BE2C (cell line): ENCODE data around the gene MBTPS1.
"Not testable (repeated sequence)": the region's sequence is repeated elsewhere in the genome, so short reads cannot be mapped to it uniquely, and the experiment has no call there.

Experiments used
- DNase-seq: peaks from one replicate; pipeline ENCODE4 v3.0.0-alpha.2; 2020
- H3K27me3 ChIP-seq: fragments of 250-450 bp; sonication (Bioruptor Pico); 2 replicates; pipeline ENCODE4 v1.5.1; 2020; ENCODE audit warnings: mild to moderate bottlenecking
- H3K36me3 ChIP-seq: fragments of 250-450 bp; sonication (Bioruptor Pico); 2 replicates; pipeline ENCODE4 v1.5.1; 2020; ENCODE audit warnings: mild to moderate bottlenecking
- H3K4me1 ChIP-seq: fragments of 250-450 bp; sonication (Bioruptor Pico); 2 replicates; pipeline ENCODE4 v1.5.1; 2020
- H3K4me3 ChIP-seq: 2 replicates; pipeline ENCODE4 v1.5.1; 2011; ENCODE audit warnings: low read depth, low read length
- H3K9me3 ChIP-seq: fragments of 250-450 bp; sonication (Bioruptor Pico); 2 replicates; pipeline ENCODE4 v1.5.1; 2020
- TF ChIP-seq, protein P1 (sequence below): IDR thresholded peaks from 2 replicates; pipeline ENCODE4 v1.5.1; 2012; ENCODE audit warnings: mild to moderate bottlenecking, low read depth, low read length

The MBTPS1 gene

DNA sequence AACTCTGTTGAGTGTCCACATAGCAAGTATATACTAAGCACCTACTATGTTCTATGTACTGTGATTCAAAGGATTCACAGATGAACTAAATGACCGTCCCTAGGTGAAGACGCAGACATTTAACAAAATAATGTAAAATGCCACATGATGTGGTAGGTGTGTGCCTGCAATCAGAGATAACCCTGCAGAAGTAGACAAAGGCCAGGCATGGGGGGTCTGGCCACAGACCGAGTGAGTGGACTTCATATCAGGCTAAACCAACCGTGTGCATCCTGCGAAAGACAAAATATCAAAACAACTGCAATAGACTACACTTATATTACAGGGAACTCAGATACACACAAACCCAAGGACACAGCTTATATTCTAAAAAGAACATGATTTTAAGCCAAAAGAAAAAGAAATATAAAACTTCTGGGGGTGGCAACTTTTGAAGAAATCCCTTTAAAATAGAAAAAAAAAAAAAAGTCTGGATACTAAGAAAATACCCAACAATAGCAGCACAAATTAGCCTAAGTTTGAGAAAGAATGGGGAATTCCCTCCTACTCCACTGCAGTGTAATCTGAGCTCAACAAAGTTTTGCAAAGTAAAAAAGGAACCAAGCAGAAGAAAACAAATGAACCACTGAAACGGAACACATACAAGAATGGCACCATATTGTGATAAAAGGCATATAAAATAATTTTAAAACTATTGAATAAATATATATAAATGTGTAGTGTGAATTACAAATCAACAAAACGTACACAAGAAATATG, 16.0 kb upstream of the MBTPS1 start:
- DNase-seq, result no peak
- H3K4me1 ChIP-seq, result no peaks in the 10 kb centered on the region
- H3K9me3 ChIP-seq, result no peaks in the 10 kb centered on the region
- no peak overlapping the region for H3K4me3 ChIP-seq
- no peaks in the 10 kb centered on the region; the same call in 1 of the 2 replicates for H3K36me3 ChIP-seq
- TF ChIP-seq, protein P1, sequence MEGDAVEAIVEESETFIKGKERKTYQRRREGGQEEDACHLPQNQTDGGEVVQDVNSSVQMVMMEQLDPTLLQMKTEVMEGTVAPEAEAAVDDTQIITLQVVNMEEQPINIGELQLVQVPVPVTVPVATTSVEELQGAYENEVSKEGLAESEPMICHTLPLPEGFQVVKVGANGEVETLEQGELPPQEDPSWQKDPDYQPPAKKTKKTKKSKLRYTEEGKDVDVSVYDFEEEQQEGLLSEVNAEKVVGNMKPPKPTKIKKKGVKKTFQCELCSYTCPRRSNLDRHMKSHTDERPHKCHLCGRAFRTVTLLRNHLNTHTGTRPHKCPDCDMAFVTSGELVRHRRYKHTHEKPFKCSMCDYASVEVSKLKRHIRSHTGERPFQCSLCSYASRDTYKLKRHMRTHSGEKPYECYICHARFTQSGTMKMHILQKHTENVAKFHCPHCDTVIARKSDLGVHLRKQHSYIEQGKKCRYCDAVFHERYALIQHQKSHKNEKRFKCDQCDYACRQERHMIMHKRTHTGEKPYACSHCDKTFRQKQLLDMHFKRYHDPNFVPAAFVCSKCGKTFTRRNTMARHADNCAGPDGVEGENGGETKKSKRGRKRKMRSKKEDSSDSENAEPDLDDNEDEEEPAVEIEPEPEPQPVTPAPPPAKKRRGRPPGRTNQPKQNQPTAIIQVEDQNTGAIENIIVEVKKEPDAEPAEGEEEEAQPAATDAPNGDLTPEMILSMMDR, result no peak
- H3K27me3 ChIP-seq, result no peaks in the 10 kb centered on the region

DNA sequence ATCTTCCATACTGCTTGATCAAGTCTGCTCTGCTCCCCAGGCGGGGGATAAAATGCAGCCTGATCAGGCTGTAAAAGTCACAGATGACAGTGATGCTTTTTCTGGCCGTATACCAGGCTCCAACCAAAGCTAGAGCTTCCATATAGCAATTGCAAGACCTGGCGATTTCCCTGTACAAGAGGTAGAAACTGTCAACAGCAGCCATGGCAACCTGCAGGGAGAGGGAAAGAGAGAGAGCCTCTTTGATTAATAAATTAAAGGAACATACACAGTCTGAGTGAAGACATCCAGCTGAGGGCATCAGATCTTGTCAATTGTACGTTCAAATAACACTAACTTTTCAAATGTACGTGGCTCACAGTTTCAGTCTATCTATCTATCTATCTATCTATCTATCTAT, 14.4 kb upstream of the MBTPS1 start:
- H3K4me1 ChIP-seq, result no peaks in the 10 kb centered on the region
- no peak overlapping the region for H3K4me3 ChIP-seq
- no peaks in the 10 kb centered on the region for H3K9me3 ChIP-seq
- TF ChIP-seq, protein P1, result no peak
- no peaks in the 10 kb centered on the region; the same call in 1 of the 2 replicates for H3K36me3 ChIP-seq
- DNase-seq, result no peak
- no peaks in the 10 kb centered on the region for H3K27me3 ChIP-seq

DNA sequence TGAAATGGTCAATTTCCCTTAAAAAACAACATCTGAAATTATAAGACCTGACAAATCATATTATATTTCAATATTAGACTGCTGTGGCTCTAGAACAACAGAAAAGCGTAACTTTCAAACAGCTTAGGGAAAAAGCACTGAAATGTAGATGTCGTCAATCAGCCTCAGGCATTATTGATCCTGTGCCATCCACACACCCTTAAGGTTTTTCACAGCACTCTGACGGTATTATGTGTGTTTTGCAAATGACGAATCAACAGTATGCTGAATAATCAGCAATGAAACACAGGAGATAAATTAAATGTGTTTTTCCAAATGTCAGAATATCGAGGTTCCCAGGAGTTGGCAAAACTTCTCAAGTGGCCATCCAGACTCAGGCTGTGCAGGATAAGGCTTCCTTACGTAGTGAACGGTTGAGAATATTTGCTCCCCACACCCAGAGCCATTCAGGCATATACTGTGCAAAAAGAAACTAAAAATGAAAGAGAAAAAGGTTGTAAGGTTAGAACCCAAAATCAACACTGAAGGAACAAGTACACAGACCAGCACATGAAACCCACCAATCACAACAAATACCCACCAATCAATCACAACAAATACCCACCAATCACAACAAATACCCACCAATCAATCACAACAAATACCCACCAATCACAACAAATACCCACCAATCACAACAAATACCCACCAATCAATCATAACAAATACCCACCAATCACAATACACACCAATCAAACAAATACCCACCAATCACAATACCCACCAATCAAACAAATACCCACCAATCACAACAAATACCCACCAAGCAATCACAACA, 7.7 kb upstream of the MBTPS1 start:
- H3K36me3 ChIP-seq, result no peaks in the 10 kb centered on the region; the same call in 1 of the 2 replicates
- H3K4me3 ChIP-seq, result no peak overlapping the region
- no peaks in the 10 kb centered on the region for H3K27me3 ChIP-seq
- no peaks in the 10 kb centered on the region for H3K9me3 ChIP-seq
- H3K4me1 ChIP-seq, result no peaks in the 10 kb centered on the region
- no peak for DNase-seq
- TF ChIP-seq, protein P1, result no peak

DNA sequence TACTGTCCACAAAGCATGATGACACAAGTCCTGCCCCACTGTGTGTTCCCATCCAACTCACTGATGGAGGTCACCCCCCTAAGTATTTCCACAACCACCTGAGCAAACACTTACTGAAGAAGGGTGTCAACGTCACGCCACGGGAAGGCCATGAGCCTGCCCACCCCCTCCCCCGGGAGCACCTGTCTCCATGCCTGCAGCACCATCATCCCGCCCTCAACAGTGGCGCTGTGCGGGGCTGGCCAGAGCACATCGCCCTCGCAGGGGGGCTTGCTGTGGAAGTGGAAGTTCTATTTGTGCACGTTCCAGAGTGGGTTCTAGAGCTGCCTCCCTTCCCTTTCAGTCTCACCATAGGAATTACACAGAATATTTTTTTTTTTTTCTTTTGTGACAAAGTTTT, 4.3 kb upstream of the MBTPS1 start:
- TF ChIP-seq, protein P1, result no peak
- H3K9me3 ChIP-seq, result no peaks in the 10 kb centered on the region
- no peak for DNase-seq
- H3K27me3 ChIP-seq, result no peaks in the 10 kb centered on the region
- no peaks in the 10 kb centered on the region for H3K36me3 ChIP-seq
- no peaks in the 10 kb centered on the region for H3K4me1 ChIP-seq
- no peak overlapping the region for H3K4me3 ChIP-seq

GRCh38 chr16:84120023-84120422, 3.3 kb upstream of the MBTPS1 start:
- H3K36me3 ChIP-seq, result no peaks in the 10 kb centered on the region
- H3K4me1 ChIP-seq, result no peaks in the 10 kb centered on the region
- TF ChIP-seq, protein P1, result no peak
- no peak overlapping the region for H3K4me3 ChIP-seq
- H3K9me3 ChIP-seq, result no peaks in the 10 kb centered on the region
- DNase-seq, result no peak
- no peaks in the 10 kb centered on the region for H3K27me3 ChIP-seq

GRCh38 chr16:84119368-84119767, 2.6 kb upstream of the MBTPS1 start:
- Histone ChIP-seq H3K9me3 (no peaks in the 10 kb centered on the region), H3K4me3 (no peak overlapping the region), H3K27me3 (no peaks in the 10 kb centered on the region), H3K4me1 (no peaks in the 10 kb centered on the region), H3K36me3 (no peaks in the 10 kb centered on the region)
- DNase-seq, result no peak
- TF ChIP-seq, protein P1, result no peak

- H3K4me3 ChIP-seq, H3K27me3 ChIP-seq, H3K36me3 ChIP-seq, H3K4me1 ChIP-seq, H3K9me3 ChIP-seq, DNase-seq: not testable (repeated sequence)
These were observed 1.6 kb upstream of the MBTPS1 start for GRCh38 chr16:84118315-84118714.
